GM21423 (cell line): ENCODE results near the gene RPL4.
"Not testable (repeated sequence)": the region's sequence is repeated elsewhere in the genome, so short reads cannot be mapped to it uniquely, and the experiment has no call there.

Experiments
- ATAC-seq: cut with Tn5 transposase; IDR thresholded peaks from one replicate; pipeline ENCODE4 v1.9.1; 2021; ENCODE audit warnings: mild to moderate bottlenecking, moderate library complexity; ENCODE audit not compliant: unreplicated experiment

Gene RPL4

DNA sequence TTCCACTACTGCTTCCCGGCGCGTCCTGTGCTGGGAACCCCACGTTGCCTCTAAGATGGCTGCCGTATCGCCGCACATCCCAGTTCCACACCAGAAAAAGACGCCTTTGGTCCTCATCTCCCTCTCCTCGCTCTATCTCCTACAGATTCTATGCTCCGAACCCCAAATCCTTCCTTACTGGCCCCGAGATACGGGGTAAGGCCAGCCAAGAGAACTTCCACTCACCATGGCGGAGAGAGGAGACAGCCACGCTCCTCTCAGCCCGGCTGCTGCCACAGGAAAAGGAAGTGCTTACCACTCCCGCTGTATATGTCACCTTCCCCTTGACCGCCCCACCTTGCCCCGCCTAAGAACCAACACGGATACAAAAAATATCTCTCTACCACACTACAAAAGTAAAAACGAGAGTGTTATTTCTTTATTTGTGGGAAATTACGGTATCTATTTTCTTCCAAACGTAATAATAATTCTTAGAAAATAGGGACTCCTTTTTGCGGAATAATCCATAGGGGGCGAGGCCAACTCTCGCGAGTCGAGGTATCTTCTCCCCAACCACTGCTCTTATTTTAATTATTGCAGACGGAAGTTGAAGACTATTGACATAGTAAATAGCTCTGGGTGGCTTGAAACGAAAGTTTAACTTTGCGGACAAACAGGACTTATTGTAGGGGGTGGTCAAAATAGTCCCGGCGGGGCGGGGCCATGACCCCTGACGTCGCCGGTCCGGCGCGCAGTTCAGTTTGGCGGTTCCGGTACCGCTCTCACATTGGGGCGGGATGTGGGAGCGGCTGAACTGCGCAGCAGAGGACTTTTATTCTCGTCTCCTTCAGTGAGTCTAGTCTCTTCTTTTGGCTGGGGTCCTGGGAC lies at the start of gene RPL4, which contains the start of gene ZWILCH:
Gene RPL4 (minus strand): TSS at position 293 of the 867 bp plus-strand sequence. CDS start 65 bp downstream, at position 228.
Gene ZWILCH (plus strand): TSS at position 764 of the 867 bp plus-strand sequence. CDS start 13 bp downstream, at position 777.
- peak; percentile 72 for ATAC-seq

DNA sequence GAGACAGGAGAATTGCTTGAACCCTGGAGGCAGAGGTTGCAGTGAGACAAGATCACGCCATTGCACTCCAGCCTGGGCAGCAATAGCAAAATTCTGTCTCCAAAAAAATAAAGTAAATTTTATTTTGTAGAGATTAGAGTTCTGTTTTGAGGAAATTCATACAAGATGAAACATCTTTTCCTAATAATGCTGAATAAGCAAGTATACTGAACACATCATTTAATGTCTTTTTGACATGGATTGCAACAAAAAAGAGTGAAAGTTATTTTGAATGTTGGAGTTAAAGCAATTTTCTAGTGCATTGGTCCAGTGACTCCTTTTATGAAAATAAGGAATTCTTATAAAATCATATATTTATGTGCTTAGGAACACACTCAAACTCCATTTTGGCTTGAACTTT lies 40.6 kb upstream of the RPL4 start:
- no peak for ATAC-seq

DNA sequence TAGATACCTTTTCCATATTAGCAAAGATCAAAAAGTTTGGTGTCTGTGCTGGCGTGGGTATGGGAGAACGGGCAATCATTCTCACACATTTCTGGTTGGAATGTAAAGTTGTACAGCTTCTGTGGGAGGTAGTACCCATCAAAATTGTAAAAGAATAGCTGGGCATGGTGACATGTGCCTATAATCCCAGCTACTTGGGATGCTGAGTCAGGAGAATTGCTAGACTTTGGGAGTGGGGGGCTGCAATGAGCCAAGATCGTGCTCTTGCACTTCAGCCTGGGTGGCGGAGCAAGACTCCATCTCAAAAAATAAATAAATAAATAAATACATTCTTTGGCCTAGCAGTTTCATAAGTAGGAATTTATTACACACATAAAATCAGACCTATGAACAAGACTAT lies 38.2 kb upstream of the RPL4 start:
- ATAC-seq, result no peak

DNA sequence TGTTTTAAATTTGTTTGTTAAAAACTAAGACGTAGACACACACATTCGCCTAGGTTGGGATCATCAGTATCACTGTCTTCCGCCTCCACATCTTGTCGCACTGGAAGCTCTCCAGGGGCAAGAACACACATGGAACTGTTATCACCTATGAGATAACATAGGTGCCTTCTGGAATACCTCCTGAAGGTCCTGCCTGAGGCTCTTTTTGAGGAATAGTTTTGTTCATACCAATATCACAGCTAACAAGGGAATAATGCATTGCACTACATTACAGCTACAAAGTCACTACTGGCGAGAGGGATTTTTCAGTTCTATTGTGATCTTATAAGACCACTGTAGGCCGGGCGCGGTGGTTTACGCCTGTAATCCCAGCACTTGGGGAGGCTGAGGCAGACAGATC lies 30.4 kb upstream of the RPL4 start:
- no peak for ATAC-seq

DNA sequence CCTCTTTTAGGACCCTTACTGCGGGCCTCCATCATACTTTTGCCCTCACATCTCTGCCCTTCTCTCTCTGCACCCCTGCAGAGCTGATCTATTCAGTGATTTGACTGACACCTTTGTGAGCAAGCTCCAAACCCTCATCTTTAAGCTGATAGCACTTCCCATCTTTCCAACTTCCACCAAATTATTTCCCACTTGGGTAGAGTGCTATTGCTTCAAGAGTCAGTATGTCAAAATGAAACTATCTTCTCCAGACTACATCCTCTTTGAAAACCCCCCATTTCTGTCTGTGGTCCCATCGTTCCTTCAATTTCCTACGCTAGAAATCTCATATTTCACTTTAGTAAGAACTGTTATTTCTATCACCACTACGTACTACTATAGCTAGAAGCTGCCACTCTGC lies 20.2 kb upstream of the RPL4 start:
- no peak for ATAC-seq

DNA sequence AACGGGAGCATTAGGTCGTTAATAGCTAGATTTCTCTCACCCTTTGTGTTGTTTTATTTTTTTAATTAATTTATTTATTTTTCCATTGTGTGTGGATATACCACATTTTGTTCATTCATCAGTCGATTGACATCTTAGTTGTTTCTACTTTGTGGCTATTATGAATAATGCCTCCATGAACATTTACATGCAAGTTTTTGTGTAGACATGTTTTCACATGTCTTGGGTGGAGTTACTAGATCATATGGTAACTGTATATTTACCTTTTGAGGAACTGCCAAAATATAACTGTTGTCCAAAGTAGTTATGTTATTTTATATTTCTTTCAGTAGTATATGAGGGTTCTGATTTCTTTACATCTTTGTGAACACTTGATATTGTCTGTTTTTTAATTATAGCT lies 19.3 kb upstream of the RPL4 start:
- ATAC-seq, result no peak

DNA sequence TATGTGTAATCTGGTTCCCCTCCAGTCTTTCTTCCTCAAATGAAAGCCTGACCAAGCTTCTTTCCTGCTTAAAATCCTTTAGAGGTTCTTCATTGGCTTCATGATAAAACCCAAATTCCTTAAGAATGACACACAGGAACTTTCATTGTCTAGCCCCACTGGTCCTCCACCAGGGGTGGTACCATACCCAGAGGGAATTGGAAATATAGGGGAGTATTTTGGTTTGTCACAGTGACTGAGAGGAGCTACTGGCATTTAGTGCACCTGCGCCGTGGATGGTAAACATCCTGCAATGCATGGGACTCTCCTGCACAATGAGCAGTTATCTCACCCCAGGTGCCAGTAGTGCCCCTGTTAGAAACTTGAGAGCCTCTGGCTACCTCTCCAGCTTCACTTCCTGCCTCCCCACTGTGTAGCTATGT lies 11.3 kb upstream of the RPL4 start:
- ATAC-seq, result no peak

DNA sequence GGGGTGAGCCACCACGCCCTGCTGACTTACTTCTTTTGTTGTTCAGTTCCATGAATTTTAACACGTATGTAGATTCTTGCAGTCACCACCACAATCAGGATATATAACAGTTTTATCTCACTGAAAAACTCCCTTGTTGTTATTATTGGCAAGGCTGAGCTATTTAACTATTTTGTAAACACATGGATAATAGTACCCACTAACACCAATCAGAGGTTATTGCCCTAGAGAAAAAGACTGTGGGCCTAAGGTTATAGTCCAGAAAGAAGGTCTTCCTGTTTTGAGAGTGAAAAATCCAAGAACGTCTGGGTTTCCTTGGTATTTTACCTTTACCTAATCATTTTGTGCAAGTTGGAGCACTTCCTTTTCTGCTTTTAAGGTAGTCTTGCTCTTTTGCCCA lies 9.9 kb upstream of the RPL4 start:
- ATAC-seq, result no peak

DNA sequence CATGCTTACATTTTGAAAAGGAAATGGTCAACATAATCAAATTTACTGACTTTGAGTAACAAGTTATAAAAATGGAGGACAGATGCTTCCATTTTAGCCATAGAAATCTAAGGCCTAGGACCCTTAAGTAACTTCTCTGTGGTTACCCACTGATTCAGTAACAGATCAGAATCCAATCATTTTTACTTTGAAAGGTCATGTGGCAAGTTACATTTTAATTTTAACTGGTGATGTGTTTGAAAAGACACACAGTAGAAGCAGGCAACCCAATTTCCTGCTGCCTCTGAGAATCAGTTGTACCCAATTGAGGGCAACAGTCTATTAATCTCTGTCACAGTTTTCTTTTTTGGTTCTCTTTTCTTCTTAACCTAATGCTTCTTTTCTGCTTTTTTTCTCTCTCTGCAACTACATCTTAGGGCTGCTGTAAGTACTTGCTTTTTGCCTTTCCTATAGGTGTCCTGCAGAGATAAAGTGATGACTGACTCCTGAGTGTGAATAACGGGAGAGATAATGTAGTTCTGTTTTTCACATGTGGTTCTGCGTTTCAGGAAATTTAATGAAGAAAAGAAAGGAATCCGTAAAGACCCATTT lies 3.7 kb upstream of the RPL4 start:
- no peak for ATAC-seq

DNA sequence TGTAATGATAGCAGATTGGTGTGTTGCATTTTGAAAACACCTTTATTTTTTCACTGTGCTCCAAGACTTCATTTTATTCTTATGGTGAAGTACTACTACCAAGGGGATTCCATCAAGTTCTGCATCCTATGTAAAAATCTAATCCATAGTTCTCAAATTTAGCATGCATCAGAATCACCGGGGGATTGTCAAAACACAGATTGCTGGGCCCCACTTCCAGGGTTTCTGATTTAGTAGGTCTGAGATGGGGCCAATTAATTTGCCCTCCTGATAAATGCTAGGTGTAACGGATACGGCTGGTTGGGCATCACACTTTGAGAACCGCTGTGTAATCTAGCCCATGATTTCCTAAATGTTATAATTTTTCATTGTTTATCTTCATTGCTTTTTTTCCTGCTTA lies 1.2 kb upstream of the RPL4 start:
- ATAC-seq, result no peak

DNA sequence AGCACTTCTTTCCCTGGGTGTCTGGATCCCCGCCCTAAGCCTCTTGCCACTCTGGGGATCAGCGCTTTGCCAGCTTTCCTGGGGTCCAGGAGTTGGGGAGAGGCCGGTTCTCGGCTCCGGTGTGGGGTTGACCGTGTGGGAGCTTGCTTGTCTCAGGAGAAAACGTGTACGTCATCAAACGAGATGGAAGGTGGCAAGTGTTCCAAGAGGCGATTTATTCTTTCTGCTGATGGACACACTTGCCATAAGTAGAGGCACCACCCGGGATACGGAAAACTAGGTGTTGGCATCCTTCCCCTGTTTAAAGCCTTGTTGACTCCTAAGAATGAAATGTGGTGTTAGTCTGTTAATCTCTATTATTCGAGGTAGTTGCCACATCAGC lies 766 bp upstream of the RPL4 start:
- no peak for ATAC-seq

DNA sequence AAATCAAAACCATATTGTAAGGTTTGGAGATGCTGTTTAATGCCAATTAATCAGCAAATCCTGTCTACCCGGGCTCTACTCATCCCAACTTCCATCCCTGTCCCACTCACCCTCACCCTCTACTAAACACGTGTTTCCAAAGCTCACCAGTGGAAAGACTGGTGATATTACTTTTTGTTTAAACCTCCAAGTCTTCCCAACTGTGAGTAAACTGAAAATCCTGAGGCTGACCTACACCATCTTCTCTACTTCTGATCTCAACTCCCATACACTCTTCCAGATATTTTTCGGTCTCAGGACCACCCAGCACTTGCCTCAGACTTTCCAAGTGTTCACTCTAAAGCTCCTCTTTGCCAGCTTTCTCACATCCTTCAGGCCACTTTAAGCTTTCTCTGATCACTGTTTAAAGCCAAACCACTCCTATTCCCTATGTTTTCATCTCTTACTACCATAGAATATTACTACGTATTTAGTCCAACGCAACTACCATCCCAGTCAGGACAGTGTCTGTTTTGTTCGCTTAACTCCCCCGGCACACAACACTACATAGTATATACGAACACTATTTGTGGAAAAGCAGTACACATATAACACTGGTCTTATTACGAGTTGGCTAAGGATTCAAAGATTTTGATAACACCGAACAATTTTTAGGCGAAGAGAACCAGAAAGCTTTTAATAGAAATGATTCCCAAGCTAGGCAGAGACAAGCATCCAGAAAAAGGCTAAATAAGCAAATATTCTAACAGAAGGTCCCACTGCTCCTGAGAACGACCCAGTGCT lies 684 bp downstream of the RPL4 start:
- no peak for ATAC-seq

DNA sequence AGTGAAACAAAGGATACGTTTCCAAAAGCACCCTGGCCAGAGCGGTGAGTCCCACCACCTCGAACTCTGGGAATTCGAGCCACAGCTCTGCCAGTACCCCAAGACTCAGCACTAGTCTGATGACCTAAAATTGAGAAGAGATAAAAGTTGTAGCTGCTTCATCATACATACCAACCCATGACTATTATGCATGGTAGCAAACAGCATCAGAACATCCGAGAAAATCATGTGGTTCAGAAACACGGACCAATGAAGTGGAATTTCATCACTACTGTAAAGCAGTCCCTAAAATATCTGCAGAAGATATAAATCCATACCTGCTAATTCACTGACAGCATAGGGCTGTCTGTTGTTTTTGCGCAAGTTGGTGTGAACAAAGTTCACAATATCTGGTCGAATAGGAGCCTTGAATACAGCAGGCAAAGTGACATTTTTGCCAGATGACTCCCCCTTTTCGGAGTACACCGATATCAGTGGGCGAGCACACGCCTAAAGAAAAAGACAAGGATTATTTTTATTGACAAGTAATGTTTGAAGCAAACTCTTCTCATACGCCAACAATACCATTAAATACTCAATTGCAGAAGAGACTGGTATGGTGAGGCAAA lies 1.5 kb downstream of the RPL4 start:
- not testable (repeated sequence) for ATAC-seq

DNA sequence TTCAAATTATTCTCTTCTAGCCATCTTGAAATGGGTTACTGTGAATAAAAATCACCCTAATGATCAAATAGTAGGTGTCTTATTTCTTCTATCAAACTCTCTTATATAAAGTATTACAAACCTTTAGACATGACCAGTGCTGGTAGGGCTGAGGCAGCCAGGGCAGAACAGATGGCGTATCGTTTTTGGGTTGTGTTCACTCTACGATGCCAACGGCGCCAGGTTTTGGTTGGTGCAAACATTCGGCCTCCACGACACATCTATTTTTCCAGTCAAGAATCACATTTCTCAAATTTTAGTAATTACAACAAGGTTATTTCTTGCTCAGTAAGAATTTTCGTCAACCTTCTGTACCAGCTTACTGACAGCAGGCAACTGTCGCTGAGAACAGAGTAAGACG lies 2.2 kb downstream of the RPL4 start:
- no peak for ATAC-seq

DNA sequence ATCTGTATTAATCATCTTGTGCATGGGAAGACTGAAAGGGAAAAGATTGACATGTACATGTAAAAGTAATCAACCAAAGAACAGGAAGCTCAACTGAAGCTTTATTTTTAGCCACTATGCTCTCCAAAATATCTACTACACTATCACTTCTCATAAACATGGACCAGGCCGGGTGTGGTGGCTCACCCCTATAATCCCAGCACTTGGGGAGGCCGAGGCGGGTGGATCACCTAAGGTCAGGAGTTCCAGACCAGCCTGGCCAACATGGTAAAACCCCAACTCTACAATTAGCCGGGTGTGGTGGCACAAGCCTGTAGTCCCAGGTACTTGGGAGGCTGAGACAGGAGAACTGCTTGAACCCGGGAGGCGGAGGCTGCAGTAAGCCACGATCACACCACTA lies 4.3 kb downstream of the RPL4 start:
- ATAC-seq, result not testable (repeated sequence)

DNA sequence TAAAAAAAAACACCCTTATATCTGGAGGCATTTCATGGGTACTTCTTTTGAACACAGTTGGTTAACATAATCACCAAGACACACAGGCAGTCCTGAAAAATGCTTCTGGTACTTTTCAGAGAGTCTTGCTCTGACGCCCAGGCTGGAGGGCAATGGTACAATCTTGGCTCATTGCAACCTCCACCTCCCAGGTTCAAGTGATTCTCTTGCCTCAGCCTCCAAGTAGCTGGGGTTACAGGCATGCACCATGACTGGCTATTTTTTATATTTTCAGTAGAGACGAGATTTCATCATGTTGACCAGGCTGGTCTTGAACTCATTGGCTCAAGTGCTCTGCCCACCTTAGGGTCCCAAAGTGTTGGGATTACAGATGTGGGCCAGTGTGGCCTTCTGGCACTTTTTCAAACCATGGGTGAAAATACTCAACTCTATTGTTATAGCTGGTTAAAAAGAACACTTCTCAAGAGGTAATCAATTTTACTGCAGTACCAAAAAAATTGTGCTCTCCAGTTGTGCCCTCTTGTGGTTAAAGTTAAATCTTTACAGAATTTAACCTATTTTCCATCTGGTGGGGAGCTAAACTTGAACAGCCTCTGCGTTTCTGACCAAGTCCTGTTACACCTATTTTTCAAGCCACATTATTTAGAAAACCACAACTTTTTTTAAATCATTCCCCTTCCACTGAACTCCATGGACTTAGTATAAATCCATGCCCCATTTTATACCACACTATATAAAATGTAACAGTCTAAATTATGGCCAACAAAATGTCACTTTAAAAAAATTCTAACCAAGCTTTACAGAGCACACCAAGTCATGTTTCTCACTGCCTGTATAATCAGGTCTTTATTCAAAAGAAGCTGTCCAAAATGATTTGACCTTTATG lies 5.9 kb downstream of the RPL4 start:
- no peak for ATAC-seq

DNA sequence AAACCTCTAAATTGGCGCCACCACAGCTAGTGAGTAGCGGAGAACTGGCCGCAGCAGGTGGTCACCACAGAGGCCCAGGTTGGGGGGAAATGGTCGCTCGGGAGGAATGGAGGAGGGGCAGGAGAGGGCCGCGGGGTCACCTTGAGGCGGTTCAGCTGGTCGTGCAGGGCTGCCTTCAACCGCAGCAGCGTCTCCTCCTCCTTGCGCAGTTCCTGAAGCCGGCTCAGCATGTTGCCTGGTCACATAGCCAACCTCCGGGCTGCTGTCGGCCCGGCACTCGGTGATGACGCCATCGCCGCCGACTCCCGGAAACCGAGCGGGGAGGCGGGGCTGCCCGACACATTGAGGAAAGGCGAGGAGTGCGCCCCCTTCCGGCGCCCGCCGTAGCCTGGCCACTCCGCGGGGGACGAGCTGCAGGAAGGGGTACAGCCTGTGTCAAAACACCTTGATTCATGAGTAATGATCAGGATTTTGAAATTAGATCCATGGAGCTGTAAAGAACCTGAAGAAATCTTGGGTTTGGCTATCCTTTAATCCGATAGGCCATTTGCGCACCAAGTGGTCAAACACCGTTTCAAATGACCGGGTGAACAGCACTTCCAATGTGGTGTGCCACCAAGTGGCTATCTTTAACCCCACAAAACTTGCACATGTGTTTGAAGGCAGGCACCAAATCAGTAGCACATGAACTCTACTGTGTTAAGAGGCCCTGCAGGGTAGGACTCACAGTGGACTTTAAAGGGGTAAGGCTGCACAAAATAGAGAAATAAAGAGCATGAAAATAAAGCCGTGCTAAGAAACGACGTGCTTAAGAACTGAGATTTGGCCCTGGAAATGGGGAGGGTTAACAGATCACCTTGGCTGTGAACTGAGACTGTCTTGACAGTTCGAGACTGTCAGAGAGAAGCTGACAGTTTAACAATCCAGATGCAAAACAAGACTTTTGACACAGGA lies 6.9 kb downstream of the RPL4 start, which contains the start of gene SNAPC5:
Gene SNAPC5 (minus strand): TSS at position 261 of the 954 bp plus-strand sequence. CDS start 31 bp downstream, at position 230.
- ATAC-seq, result peak; percentile 86

DNA sequence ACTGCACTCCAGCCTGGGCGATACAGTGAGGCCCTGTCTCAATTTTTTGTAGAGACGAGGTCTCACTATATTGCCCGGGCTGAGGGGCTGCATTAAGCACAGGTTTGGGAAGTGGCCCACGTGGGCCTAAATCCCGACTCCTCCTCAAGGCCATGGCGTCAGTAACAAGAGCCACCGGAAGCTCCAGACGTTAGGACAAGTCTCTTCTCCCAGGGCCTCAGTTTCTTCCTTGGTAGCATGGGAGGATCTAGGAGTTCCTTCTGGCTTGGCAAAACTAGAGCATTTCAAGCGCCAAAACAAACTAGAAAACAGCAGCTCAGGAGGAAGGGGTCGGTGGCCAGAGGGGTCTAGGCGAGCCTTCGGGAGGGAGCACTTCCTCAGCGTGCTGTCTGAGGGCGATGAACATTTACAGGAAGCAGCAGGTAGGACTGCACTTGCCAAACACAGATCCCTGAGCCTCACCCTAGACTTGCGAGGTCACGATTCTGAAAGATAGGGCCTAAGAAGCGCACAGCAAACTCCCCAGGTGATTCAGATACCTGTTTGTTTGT lies 7.6 kb downstream of the RPL4 start:
- peak; percentile 10 for ATAC-seq

DNA sequence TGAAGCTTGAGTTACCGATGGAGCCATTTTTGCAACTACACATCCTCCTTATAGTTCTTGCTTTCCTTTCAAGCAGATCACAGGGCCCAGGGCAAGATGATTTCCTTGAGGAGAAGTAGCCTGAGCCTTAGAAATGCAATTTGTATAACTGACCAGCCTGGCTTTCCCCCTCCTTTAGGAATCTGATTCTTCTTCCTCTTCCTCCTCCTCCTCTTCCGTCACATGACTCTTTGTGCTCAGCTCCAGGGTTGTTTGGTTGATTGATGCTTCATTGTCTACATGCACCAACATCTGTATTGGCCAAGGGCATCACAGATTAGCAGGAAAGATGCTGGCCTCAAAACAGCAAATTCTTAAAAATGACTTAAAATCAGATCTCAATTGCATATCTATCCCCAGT lies 10.4 kb downstream of the RPL4 start:
- ATAC-seq, result no peak
